GM19035 (cell line): ENCODE measurements around the gene CLBA1.

ENCODE experiments used
- ATAC-seq: cut with Tn5 transposase; IDR thresholded peaks from one replicate; pipeline ENCODE4 v1.9.1; 2021; ENCODE audit not compliant: unreplicated experiment

Gene CLBA1

DNA sequence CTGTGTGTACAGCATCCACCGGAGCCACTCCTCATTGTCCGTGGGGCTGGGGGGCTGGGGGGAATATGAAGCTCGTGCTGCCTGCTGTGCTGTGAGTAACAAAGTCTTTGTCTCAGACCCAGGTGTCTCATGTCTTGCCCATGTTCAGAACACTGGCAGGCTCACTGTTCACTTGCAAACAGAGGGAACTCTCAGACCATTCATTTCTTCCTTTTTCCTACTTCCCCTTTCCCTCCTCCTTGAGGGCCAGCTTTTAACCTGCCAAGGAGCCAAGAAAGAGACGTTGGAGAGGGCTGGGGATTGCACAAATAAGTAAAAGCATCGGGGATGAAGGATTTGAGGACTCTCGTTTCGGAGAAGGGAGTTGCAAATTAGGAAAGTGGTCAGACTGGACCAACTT lies 58.1 kb downstream of the CLBA1 start:
- ATAC-seq = no peak
